A549 (cell line): Measurements from ENCODE around the gene PODXL2. TPM values are rescaled to one million over a fixed set of nuclear protein-coding genes. Genes with fewer than 3 reads are reported as not detected.
A peak's percentile ranks its signal among the peaks of the same experiment; 100 is the strongest.

Source experiments
- ATAC-seq, 2 experiments: fragments of 200-7000 bp in 1 of 2; fragments of >200 bp in 1 of 2; cut with Nextera tagmentation in 1 of 2; cut with Tn5 transposase in 1 of 2; 3 replicates each; pipeline versions ENCODE4 v1.8.0 to v1.9.1; 2018 to 2020; ENCODE audit warnings: mild to moderate bottlenecking in 1 of 2, moderate library complexity in 1 of 2
- CTCF ChIA-PET: fragments of 300-600 bp; sonication (Branson Sonifier 250); formaldehyde crosslinking; extraction: SDS; loops from one replicate; lab custom pipeline; 2021; ENCODE audit warnings: antibody characterized with exemption, inconsistent platforms; lab: Yijun Ruan, JAX
- POLR2A ChIA-PET: fragments of 350-600 bp; formaldehyde crosslinking; extraction: SDS; loops from one replicate; lab custom pipeline; 2021; ENCODE audit warnings: antibody characterized with exemption, inconsistent platforms; lab: Yijun Ruan, JAX
- DNase-seq, 2 experiments: peaks; one replicate each; pipeline versions ENCODE4 v3.0.0 to v3.0.0-alpha.2; 2011 to 2016; ENCODE audit warnings: low read depth in 1 of 2, low spot score in 1 of 2
- FAIRE-seq: peaks from 2 replicates; lab custom pipeline; 2011; peaks lifted over from hg19 to GRCh38; lab: Jason Lieb, UNC
- H3K27ac ChIP-seq, 2 experiments: fragments of >200 bp; sonication (Bioruptor Twin); formaldehyde crosslinking; 3 replicates each; pipeline ENCODE4 v1.5.1; 2016 to 2017
- H3K4me1 ChIP-seq: fragments of >200 bp; sonication (Bioruptor Twin); formaldehyde crosslinking; 3 replicates; pipeline ENCODE4 v1.6.1; 2016
- H3K4me2 ChIP-seq: fragments of >200 bp; sonication (Bioruptor Twin); formaldehyde crosslinking; 3 replicates; pipeline ENCODE4 v1.6.1; 2016
- H3K4me3 ChIP-seq: fragments of >200 bp; sonication (Bioruptor Twin); formaldehyde crosslinking; 3 replicates; pipeline ENCODE4 v1.5.1; 2016
- H3K9me3 ChIP-seq: fragments of >200 bp; sonication (Bioruptor Twin); formaldehyde crosslinking; 3 replicates; pipeline ENCODE4 v1.6.1; 2016
- BHLHE40 ChIP-seq: IDR thresholded peaks from 2 replicates; pipeline ENCODE4 v1.6.1; 2012; ENCODE audit warnings: low read depth, low read length, inconsistent platforms
- CEBPB ChIP-seq, 2 experiments: fragments of >200 bp in 1 of 2; sonication (Bioruptor Twin) in 1 of 2; formaldehyde crosslinking in 1 of 2; IDR thresholded peaks; 2 replicates each; pipeline ENCODE4 v1.6.1; 2012 to 2016
- CHD4 ChIP-seq: fragments of 200-600 bp; sonication (generic); IDR thresholded peaks from 2 replicates; pipeline ENCODE4 v1.6.1; 2016; ENCODE audit warnings: antibody characterized with exemption, mild to moderate bottlenecking, borderline replicate concordance
- EHF ChIP-seq: fragments of 250-450 bp; sonication (Bioruptor Pico); IDR thresholded peaks from 2 replicates; pipeline ENCODE4 v1.5.0; 2020; ENCODE audit warnings: mild to moderate bottlenecking
- FOSB ChIP-seq: fragments of 250-450 bp; sonication (Bioruptor Pico); IDR thresholded peaks from 2 replicates; pipeline ENCODE4 v1.5.0; 2020; ENCODE audit warnings: mild to moderate bottlenecking, moderate library complexity
- FOXS1 ChIP-seq: fragments of 250-450 bp; sonication (Bioruptor Pico); IDR thresholded peaks from 2 replicates; pipeline ENCODE4 v1.5.0; 2020; ENCODE audit warnings: mild to moderate bottlenecking, moderate library complexity
- GATA3 ChIP-seq: IDR thresholded peaks from 2 replicates; pipeline ENCODE4 v1.6.1; 2012; ENCODE audit warnings: borderline replicate concordance
- HDAC2 ChIP-seq: fragments of 200-600 bp; sonication (generic); IDR thresholded peaks from 2 replicates; pipeline ENCODE4 v1.6.1; 2016
- HEYL ChIP-seq: fragments of 250-450 bp; sonication (Bioruptor Pico); IDR thresholded peaks from 2 replicates; pipeline ENCODE4 v1.8.0; 2021; ENCODE audit warnings: mild to moderate bottlenecking, moderate library complexity
- JUNB ChIP-seq: fragments of >200 bp; sonication (Bioruptor Twin); formaldehyde crosslinking; IDR thresholded peaks from 2 replicates; pipeline ENCODE4 v1.6.1; 2016
- NFE2L2 ChIP-seq: fragments of 150-350 bp; conservative IDR thresholded peaks from 2 replicates; pipeline ENCODE4 v1.6.1; 2014; ENCODE audit warnings: low read length
- NR3C1 ChIP-seq: fragments of >200 bp; sonication (Bioruptor Twin); formaldehyde crosslinking; IDR thresholded peaks from 3 replicates; pipeline ENCODE4 v1.6.1; 2017
- POLR2A ChIP-seq: IDR thresholded peaks from 2 replicates; pipeline ENCODE4 v1.6.1; 2012; ENCODE audit warnings: mild to moderate bottlenecking, low read length
- POLR2AphosphoS2 ChIP-seq: conservative IDR thresholded peaks from 2 replicates; pipeline ENCODE4 v1.6.1; 2012; ENCODE audit warnings: low read length, improper control_type of control experiment, inconsistent platforms
- RAD21 ChIP-seq, 2 experiments: fragments of >200 bp in 1 of 2; sonication (Bioruptor Twin) in 1 of 2; formaldehyde crosslinking in 1 of 2; IDR thresholded peaks in 1 of 2; conservative IDR thresholded peaks in 1 of 2; 2 replicates in 1 of 2; 3 replicates in 1 of 2; pipeline ENCODE4 v1.6.1; 2012 to 2018; ENCODE audit warnings: inconsistent platforms in 1 of 2
- SMC3 ChIP-seq: fragments of >200 bp; sonication (Bioruptor Twin); formaldehyde crosslinking; IDR thresholded peaks from 3 replicates; pipeline ENCODE4 v1.6.1; 2018; ENCODE audit warnings: inconsistent platforms
- SREBF2 ChIP-seq: fragments of 450-650 bp; IDR thresholded peaks from 2 replicates; pipeline ENCODE4 v1.6.1; 2014; ENCODE audit warnings: mild to moderate bottlenecking, moderate library complexity
- TP53 ChIP-seq: fragments of 250-450 bp; sonication (Bioruptor Pico); IDR thresholded peaks from 2 replicates; pipeline ENCODE4 v1.5.0; 2021; ENCODE audit warnings: mild to moderate bottlenecking, moderate library complexity
- ZNF302 ChIP-seq: fragments of 250-450 bp; sonication (Bioruptor Pico); IDR thresholded peaks from 2 replicates; pipeline ENCODE4 v1.9.0; 2021; ENCODE audit warnings: inconsistent platforms, mild to moderate bottlenecking, moderate library complexity
- WGBS: methylation state at CpG from one replicate; pipeline ENCODE4 v1.1.6; 2017; ENCODE audit errors: missing lambda C conversion rate; 5-methylcytosine and 5-hydroxymethylcytosine counted together
- polyA plus RNA-seq, 4 experiments: library from polyadenylated mRNA; depleted of rRNA in 3 of 4; stranded (reverse); fragments of >200 nt; fragmentation: RNase III in 1 of 4; extraction: RNeasy Plus Mini Kit Qiagen cat#74134 plus additional on column Dnase treatment in 1 of 4; gene quantifications; 2 replicates in 3 of 4; 3 replicates in 1 of 4; pipeline ENCODE4 v1.2.3, GENCODE V29; 2011 to 2017
- TF ChIP-seq, protein P1 (sequence below): IDR thresholded peaks from 2 replicates; pipeline ENCODE4 v1.6.1; 2012
- TF ChIP-seq, protein P2 (sequence below): fragments of 450-650 bp; IDR thresholded peaks from 2 replicates; pipeline ENCODE4 v1.6.1; 2014; ENCODE audit warnings: antibody characterized with exemption
- TF ChIP-seq, protein P3 (sequence below): fragments of 250-450 bp; sonication (Bioruptor Pico); IDR thresholded peaks from 2 replicates; pipeline ENCODE4 v1.5.0; 2021; ENCODE audit warnings: mild to moderate bottlenecking, moderate library complexity, borderline replicate concordance
- TF ChIP-seq, protein P4 (sequence below): fragments of >200 bp; sonication (Bioruptor Twin); formaldehyde crosslinking; IDR thresholded peaks from 2 replicates; pipeline ENCODE4 v1.6.1; 2016
- TF ChIP-seq, protein P5 (sequence below): IDR thresholded peaks from 2 replicates; pipeline ENCODE4 v1.6.1; 2012
- TF ChIP-seq, protein P6 (sequence below): fragments of >200 bp; sonication (Bioruptor Twin); formaldehyde crosslinking; IDR thresholded peaks from 3 replicates; pipeline ENCODE4 v1.5.1; 2016

The PODXL2 gene
- polyA plus RNA-seq, 2 of the 4 experiments (the other 2 are of a cell fraction): 4.2 to 5.5 TPM

DNA sequence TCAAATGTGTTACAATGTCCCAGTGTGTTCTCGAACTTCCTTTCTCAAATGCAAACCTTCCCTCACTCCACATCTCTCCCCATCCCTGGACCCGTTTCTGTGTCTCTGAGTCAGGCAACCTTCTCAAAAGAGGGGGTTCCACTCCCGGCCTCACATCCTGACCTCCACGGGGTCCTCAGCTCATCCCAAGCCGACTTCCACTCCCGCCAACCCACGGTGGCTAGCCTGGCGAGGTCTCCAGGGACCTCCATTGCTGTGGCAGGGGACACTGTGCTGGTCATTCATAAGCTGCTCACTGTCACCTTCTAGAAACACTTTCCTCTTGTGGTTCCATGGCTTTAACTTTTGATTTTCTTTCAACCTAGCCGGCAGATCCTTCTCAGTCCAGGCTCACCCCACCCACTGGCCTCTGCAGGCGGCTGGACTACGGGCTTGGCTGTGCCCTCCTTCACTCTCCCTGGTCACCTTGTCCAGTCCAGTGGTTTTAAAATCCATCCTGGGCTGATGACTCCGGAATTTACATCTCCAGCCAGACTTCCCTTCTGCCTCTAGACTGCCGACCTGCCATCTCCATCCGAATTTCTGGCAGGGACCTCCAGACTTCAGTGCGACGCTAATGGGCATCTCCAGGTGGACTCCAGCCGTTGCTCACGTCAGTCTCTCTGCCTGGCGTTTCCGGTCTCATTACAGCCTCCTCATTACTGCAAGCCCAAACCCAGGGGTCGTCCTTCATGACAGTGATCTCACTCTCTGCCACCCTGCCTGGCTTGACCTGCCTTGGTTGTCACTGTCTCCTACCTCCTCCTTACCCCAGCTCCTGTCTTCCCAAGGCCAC lies 63.7 kb downstream of the PODXL2 start (continued):
- TF ChIP-seq, protein P1, sequence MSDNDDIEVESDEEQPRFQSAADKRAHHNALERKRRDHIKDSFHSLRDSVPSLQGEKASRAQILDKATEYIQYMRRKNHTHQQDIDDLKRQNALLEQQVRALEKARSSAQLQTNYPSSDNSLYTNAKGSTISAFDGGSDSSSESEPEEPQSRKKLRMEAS: no peak

DNA sequence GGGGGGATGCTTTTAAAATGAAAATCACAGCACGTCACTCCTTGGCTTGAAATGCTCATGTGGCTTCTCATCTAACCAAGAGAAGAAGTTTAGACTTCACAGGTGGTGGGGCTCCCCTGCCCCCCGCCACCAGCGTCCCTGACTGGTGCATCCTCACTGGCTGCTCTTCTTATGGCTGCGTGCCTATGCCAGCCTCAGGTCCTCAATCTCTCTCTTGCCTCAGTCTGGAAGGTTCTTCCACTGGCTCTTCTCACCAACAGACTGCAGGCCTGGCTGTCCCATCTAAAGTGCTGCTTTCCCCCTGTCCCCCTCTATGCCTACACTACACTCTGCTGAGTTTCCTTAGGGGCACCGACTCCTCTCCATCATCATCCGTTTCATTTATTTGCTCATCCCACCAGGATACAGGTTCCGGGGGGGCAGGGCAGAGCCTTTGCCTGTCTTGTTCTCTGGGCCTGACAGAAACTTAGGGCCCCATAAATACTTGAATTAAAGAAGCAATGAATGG lies 64.4 kb downstream of the PODXL2 start:
- no peaks in the 10 kb centered on the region for H3K9me3 ChIP-seq
- H3K4me3 ChIP-seq: no peak overlapping the region
- CTCF ChIA-PET: interaction anchor here (0.7 to 12.9 kb wide), 7 partner anchors 13 to 275 kb away, joined by 4 to 111 read pairs (median 7); no protein-coding TSS in a partner anchor
- ATAC-seq: no peak
- 93% methylated on average over 7 of the region's 7 CpGs for WGBS
- H3K27ac ChIP-seq: peak overlapping the region in 1 of 2 experiments; percentile 41; a peak in 1 of 6 replicates
- no peak for FAIRE-seq
- no peak for TF ChIP-seq ZNF302
- TF ChIP-seq CEBPB (IDR thresholded peaks at IDR 0.05): no peak
- TF ChIP-seq NFE2L2: no peak
- TF ChIP-seq, protein P2, sequence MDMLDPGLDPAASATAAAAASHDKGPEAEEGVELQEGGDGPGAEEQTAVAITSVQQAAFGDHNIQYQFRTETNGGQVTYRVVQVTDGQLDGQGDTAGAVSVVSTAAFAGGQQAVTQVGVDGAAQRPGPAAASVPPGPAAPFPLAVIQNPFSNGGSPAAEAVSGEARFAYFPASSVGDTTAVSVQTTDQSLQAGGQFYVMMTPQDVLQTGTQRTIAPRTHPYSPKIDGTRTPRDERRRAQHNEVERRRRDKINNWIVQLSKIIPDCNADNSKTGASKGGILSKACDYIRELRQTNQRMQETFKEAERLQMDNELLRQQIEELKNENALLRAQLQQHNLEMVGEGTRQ: no peak
- TF ChIP-seq, protein P3, sequence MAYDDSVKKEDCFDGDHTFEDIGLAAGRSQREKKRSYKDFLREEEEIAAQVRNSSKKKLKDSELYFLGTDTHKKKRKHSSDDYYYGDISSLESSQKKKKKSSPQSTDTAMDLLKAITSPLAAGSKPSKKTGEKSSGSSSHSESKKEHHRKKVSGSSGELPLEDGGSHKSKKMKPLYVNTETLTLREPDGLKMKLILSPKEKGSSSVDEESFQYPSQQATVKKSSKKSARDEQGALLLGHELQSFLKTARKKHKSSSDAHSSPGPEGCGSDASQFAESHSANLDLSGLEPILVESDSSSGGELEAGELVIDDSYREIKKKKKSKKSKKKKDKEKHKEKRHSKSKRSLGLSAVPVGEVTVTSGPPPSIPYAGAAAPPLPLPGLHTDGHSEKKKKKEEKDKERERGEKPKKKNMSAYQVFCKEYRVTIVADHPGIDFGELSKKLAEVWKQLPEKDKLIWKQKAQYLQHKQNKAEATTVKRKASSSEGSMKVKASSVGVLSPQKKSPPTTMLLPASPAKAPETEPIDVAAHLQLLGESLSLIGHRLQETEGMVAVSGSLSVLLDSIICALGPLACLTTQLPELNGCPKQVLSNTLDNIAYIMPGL: no peak
- TF ChIP-seq, protein P4, sequence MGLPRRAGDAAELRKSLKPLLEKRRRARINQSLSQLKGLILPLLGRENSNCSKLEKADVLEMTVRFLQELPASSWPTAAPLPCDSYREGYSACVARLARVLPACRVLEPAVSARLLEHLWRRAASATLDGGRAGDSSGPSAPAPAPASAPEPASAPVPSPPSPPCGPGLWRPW: no peak
- no peak for TF ChIP-seq POLR2AphosphoS2
- no peak for TF ChIP-seq HDAC2
- TF ChIP-seq SMC3: no peak
- no peak for TF ChIP-seq JUNB
- no peak for TF ChIP-seq GATA3
- no peak for TF ChIP-seq FOSB (CRISPR knock-in tag)
- no peak for TF ChIP-seq BHLHE40
- POLR2A ChIA-PET: no interaction called here
- no peak for DNase-seq
- H3K4me1 ChIP-seq: peaks cover 75% of the 10 kb centered on the region
- no peak overlapping the region for H3K4me2 ChIP-seq

DNA sequence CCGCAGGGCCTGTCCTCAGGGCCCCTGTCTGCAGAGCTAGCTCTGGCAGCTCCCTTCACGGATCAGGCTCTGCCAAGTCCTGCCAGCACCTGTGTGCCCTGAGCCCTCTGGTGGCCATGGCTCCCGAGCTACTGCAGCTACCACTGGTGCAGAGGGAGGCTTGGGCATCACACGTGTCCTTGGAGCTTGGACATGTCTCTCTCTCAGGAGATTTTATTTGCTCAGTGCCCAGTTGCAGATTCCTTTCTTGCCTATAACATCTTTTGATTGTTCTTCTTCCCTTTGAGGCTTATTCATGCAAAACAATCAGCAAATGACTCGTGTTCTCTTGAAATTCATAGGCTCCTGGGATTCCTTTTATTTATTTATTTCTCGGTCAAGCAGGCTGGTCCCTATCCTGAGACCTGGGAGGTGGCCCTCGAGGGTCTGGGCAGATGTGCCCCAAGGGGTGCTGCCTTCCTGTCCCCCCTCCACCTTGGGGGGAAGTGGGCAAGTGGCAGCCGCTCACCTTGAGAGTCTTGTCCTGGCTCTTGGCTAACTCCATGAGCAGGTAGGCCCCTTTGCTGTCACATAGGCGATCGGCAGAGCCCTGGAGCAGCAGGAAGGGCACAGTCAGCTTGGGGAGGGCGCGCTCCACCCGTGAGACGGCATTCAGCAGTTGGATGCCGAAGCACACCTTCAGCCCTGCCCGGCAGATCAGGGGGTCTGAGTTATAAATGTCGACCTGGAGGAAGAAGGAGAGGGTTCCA lies 65.7 kb downstream of the PODXL2 start:
- CTCF ChIA-PET: interaction anchor here (0.6 to 12.9 kb wide), 16 partner anchors 14 to 305 kb away, joined by 3 to 111 read pairs (median 5); no protein-coding TSS in a partner anchor
- WGBS: 41% methylated on average over 10 of the region's 17 CpGs
- Histone ChIP-seq H3K27ac (peak overlapping the region; percentile 68 to 87), H3K4me3 (no peak overlapping the region), H3K9me3 (no peaks in the 10 kb centered on the region), H3K4me1 (peaks cover 83% of the 10 kb centered on the region), H3K4me2 (no peak overlapping the region)
- POLR2A ChIA-PET: interaction anchor here (0.6 to 1.0 kb wide), 2 partner anchors 33 to 104 kb away, joined by 3 to 4 read pairs; no protein-coding TSS in a partner anchor
- peak; percentile 75 to 81 for ATAC-seq
- no peak for FAIRE-seq
- TF ChIP-seq TP53 (CRISPR knock-in tag): no peak
- no peak for TF ChIP-seq FOXS1 (CRISPR knock-in tag)
- TF ChIP-seq NFE2L2: no peak
- TF ChIP-seq, protein P5, sequence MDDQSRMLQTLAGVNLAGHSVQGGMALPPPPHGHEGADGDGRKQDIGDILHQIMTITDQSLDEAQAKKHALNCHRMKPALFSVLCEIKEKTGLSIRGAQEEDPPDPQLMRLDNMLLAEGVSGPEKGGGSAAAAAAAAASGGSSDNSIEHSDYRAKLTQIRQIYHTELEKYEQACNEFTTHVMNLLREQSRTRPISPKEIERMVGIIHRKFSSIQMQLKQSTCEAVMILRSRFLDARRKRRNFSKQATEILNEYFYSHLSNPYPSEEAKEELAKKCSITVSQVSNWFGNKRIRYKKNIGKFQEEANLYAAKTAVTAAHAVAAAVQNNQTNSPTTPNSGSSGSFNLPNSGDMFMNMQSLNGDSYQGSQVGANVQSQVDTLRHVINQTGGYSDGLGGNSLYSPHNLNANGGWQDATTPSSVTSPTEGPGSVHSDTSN: no peak
- TF ChIP-seq, protein P6, sequence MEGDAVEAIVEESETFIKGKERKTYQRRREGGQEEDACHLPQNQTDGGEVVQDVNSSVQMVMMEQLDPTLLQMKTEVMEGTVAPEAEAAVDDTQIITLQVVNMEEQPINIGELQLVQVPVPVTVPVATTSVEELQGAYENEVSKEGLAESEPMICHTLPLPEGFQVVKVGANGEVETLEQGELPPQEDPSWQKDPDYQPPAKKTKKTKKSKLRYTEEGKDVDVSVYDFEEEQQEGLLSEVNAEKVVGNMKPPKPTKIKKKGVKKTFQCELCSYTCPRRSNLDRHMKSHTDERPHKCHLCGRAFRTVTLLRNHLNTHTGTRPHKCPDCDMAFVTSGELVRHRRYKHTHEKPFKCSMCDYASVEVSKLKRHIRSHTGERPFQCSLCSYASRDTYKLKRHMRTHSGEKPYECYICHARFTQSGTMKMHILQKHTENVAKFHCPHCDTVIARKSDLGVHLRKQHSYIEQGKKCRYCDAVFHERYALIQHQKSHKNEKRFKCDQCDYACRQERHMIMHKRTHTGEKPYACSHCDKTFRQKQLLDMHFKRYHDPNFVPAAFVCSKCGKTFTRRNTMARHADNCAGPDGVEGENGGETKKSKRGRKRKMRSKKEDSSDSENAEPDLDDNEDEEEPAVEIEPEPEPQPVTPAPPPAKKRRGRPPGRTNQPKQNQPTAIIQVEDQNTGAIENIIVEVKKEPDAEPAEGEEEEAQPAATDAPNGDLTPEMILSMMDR: peak; percentile 34
- no peak for TF ChIP-seq EHF (CRISPR knock-in tag)
- peak; percentile 66 for TF ChIP-seq SMC3
- no peak for TF ChIP-seq SREBF2
- TF ChIP-seq CEBPB (IDR thresholded peaks at IDR 0.05): no peak
- TF ChIP-seq HEYL (CRISPR knock-in tag): no peak
- TF ChIP-seq POLR2A: no peak
- no peak for TF ChIP-seq NR3C1
- TF ChIP-seq, protein P1: peak; percentile 54
- no peak for TF ChIP-seq CHD4
- TF ChIP-seq RAD21 (conservative IDR thresholded peaks at IDR 0.05 in 1 of 2, IDR thresholded peaks at IDR 0.05 in 1 of 2): peak; percentile 24 to 50; a peak in 2 of 5 replicates
- DNase-seq: peak; percentile 60 to 85
